Pancreas (tissue), 10 donors: ENCODE data around the gene KRTAP5-7. TPM values are rescaled to one million over a fixed set of nuclear protein-coding genes. Genes with fewer than 3 reads are reported as not detected.

ENCODE experiments used
- ATAC-seq, 4 donors: fragments of 200-7000 bp; cut with Tn5 transposase; one replicate each; pipeline versions ENCODE4 v1.8.0 to v1.9.1; 2020; ENCODE audit warnings: mild to moderate bottlenecking in 4 of 4, moderate library complexity in 4 of 4
- DNase-seq, 6 donors: peaks; one replicate each; pipeline ENCODE4 v3.0.0-alpha.2; 2020
- FAIRE-seq: peaks from 2 replicates; lab custom pipeline; 2012; peaks lifted over from hg19 to GRCh38; lab: Jason Lieb, UNC
- H3K27ac ChIP-seq, 4 donors: fragments of 200-600 bp; sonication (generic); 1 replicate in 3 of 4; 2 replicates in 1 of 4; pipeline versions ENCODE4 v1.5.0 to v1.8.0; 2020
- H3K27me3 ChIP-seq, 4 donors: fragments of 200-600 bp; one replicate each; pipeline ENCODE4 v1.8.0; 2021
- H3K36me3 ChIP-seq, 3 donors: fragments of 200-600 bp; sonication (generic) in 1 of 3; one replicate each; pipeline versions ENCODE4 v1.5.0 to v1.8.0; 2020 to 2021
- H3K4me1 ChIP-seq, 3 donors: fragments of 200-600 bp; one replicate each; pipeline ENCODE4 v1.8.0; 2021
- H3K4me3 ChIP-seq, 4 donors: fragments of 200-600 bp; sonication (generic) in 2 of 4; one replicate each; pipeline versions ENCODE4 v1.5.0 to v1.8.0; 2020 to 2021
- H3K9me3 ChIP-seq, 4 donors: fragments of 200-600 bp; one replicate each; pipeline ENCODE4 v1.8.0; 2021
- CTCF ChIP-seq, 4 donors: fragments of 200-600 bp; sonication (generic) in 3 of 4; IDR thresholded peaks; one replicate each; pipeline versions ENCODE4 v1.5.0 to v1.8.0; 2021; ENCODE audit warnings: antibody characterized with exemption in 4 of 4
- WGBS, 2 donors: extraction: QIAGEN DNeasy Blood & Tissue Kit; methylation state at CpG; one replicate each; pipeline ENCODE4 v1.1.7; 2013; 5-methylcytosine and 5-hydroxymethylcytosine counted together
- intact Hi-C, 3 donors: fragments of 100-400 bp; cut with DNase I; formaldehyde crosslinking; loops; one replicate each; pipeline versions ENCODE4 v1.11.1 to v1.14.2; 2022
- polyA plus RNA-seq, 2 donors: library from polyadenylated mRNA; stranded (reverse); fragments of 200-250 nt; gene quantifications; one replicate each; pipeline ENCODE4 v1.2.3, GENCODE V29; 2013
- total RNA-seq, 6 donors: library from RNA; stranded (reverse); fragmentation: NEBNext Ultra II Directional in 4 of 6; extraction: Animal tissue kit (Norgen Biotek cat#: 25700) in 4 of 6; gene quantifications; one replicate each; pipeline versions ENCODE4 v1.2.1 to v1.2.4, GENCODE V29; 2021 to 2023
- donor health status: healthy with polysubstance abuse.
- donor health status: DM: no; HTN: no; CAD: no; lungs with moderate emphysema.
- donor health status: DM: no; HTN: no; CAD: no.
- donor health status: control.
- donor health status: control.
- donor health status: Bipolar disorder and iron deficiency.
- donor health status: DM: yes; HTN: yes; CAD: no.
- donor health status: DM: no; HTN: no; CAD: no.
- donor health status: DM: no; HTN: no; CAD: no.
- donor health status: DM: yes; HTN: yes; CAD: no.

Gene KRTAP5-7
- total and polyA plus RNA-seq, 8 donors, result 0.12 to 0.19 (median 0.14) TPM; not detected in 4

- intact Hi-C loops, result no loop called here
- TF ChIP-seq CTCF (IDR thresholded peaks at IDR 0.05), result no peak
- Histone ChIP-seq H3K36me3 (peaks cover 0 to 25% (median 3%) of the 10 kb centered on the region in 3 donors), H3K4me3 (no peak overlapping the region), H3K27me3 (no peaks in the 10 kb centered on the region), H3K9me3 (no peaks in the 10 kb centered on the region), H3K27ac (no peak overlapping the region), H3K4me1 (no peaks in the 10 kb centered on the region)
- FAIRE-seq, result no peak
- 95 to 96% methylated on average over 18 of the region's 18 CpGs for WGBS, 2 donors
- peak in 1 of 6 donors; percentile 28 for DNase-seq
- ATAC-seq, result no peak
Observed at GRCh38 chr11:71485466-71485865, 41.6 kb upstream of the KRTAP5-7 start.

DNA sequence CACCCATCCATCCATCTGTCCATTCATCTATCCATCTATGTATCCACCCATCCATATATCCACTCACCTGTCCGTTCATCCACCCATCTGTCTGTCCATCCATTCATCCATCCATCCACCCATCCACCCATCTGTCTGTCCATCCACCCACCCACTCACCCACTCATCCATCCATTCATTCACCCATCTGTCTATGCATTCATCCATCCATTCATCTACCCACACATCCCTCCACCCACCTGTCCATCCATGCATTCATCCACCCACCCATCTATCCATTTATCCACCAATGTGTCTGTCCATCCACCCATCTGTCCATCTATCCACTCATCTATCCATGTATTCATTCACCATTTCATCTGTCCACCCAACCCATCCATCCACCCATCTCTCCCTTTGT lies 40.7 kb upstream of the KRTAP5-7 start:
- DNase-seq (peak in 1 of 6 donors; percentile 4), ATAC-seq (no peak), FAIRE-seq (no peak)
- Histone ChIP-seq H3K9me3 (no peaks in the 10 kb centered on the region), H3K4me3 (no peak overlapping the region), H3K27me3 (no peaks in the 10 kb centered on the region), H3K27ac (no peak overlapping the region), H3K4me1 (no peaks in the 10 kb centered on the region), H3K36me3 (peaks cover 0 to 31% (median 3%) of the 10 kb centered on the region in 3 donors)
- intact Hi-C loops, result no loop called here
- 88 to 91% methylated on average over 1 of the region's 1 CpG for WGBS, 2 donors
- no peak for TF ChIP-seq CTCF (IDR thresholded peaks at IDR 0.05)

- H3K4me3 ChIP-seq, result no peak overlapping the region
- no peaks in the 10 kb centered on the region for H3K9me3 ChIP-seq
- H3K4me1 ChIP-seq, result no peaks in the 10 kb centered on the region
- 80 to 90% methylated on average over 6 of the region's 6 CpGs for WGBS, 2 donors
- no peaks in the 10 kb centered on the region for H3K27me3 ChIP-seq
- no peak for FAIRE-seq
- no peak for TF ChIP-seq CTCF (IDR thresholded peaks at IDR 0.05)
- ATAC-seq, result no peak
- DNase-seq, result peak in 1 of 6 donors; percentile 28
- H3K36me3 ChIP-seq, result peaks cover 0 to 16% (median 0%) of the 10 kb centered on the region in 3 donors
- no peak overlapping the region for H3K27ac ChIP-seq
- intact Hi-C loops, result no loop called here
Observed at GRCh38 chr11:71488681-71489270, 38.3 kb upstream of the KRTAP5-7 start.

DNA sequence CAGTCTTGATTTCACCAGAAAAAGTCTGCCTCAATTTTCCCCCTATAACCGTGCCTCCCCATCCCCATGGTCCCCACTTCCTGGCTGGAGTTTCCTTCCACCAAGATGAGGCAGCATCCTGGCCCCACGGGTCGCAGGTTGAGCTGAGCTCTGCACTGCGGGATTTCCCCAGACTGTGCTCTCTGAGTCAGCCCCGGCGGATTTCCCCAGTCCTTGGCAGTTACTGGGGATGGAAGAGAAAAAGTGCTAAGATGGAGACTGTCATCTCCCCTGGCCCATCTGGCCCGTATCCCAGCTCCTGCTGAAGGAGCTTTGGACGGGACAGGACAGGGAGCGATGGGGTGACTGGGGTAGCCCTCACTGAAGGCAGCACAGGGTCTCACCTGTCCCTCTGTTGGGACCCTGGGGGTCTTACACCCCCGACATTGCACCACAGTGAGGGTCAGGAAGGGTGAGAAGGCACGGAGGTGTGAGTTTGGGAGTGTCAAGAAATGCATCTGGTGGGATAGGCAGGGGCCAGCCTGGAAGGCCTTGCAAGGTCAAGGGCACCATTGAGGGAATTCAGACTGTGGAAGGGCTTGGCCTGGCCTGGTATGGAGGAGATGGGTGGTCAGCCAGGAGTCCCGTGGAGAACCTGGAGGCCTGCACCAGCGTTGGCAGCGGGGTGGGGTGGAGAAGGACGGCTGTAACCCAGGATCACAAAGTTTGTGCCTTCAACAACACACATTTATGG lies 37.6 kb upstream of the KRTAP5-7 start:
- peaks cover 0 to 14% (median 0%) of the 10 kb centered on the region in 3 donors for H3K36me3 ChIP-seq
- 82% methylated on average over 15 of the region's 15 CpGs for WGBS, 2 donors
- ATAC-seq, result peak in 1 of 4 donors; percentile 53
- FAIRE-seq, result no peak
- no peaks in the 10 kb centered on the region for H3K27me3 ChIP-seq
- DNase-seq, result peak in 1 of 6 donors; percentile 43
- no peaks in the 10 kb centered on the region for H3K9me3 ChIP-seq
- TF ChIP-seq CTCF (IDR thresholded peaks at IDR 0.05), result no peak
- intact Hi-C loops, result no loop called here
- no peak overlapping the region for H3K27ac ChIP-seq
- H3K4me1 ChIP-seq, result no peaks in the 10 kb centered on the region
- H3K4me3 ChIP-seq, result no peak overlapping the region
